ENCODE measurements around the gene ZNF782.
"Not testable (repeated sequence)": the region's sequence is repeated elsewhere in the genome, so short reads cannot be mapped to it uniquely, and the experiment has no call there.

The ZNF782 gene

GRCh38 chr9:96852676-96853075 is 1.6 kb downstream of the ZNF782 start:
- DNase-seq, result no peak

GRCh38 chr9:96844040-96844439 is 10.3 kb downstream of the ZNF782 start:
- DNase-seq, result no peak

DNA sequence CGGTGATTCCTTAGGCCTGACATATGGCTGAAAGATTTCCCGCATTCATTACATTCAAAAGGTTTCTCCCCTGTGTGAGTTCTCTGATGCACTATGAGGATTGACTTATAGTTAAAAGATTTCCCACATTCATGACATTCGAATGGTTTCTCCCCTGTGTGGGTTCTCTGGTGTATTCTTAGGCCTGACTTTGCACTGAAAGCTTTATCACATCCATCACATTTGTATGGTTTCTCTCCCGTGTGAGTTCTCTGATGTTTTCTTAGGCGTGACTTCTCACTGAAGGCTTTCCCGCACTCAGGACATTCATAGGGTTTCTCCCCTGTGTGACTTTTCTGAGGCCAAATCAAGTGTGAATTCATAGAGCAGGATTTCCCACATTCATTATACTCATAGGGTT is 35.8 kb downstream of the ZNF782 start:
- DNase-seq, result no peak

DNA sequence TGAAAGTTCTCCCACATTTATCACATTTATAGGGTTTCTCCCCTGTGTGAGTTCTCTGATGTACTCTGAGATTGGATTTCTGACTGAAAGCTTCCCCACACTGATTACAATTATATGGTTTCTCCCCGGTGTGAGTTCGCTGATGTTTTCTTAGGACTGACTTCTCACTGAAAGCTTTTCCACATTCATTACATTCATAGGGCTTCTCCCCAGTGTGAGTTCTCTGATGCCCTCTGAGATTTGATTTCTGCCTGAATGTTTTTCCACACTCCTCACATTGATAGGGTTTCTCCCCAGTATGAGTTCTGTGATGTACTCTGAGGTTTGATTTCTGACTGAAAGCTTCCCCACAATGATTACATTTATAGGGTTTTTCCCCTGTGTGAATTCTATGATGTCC is 36.3 kb downstream of the ZNF782 start:
- no peak for DNase-seq

DNA sequence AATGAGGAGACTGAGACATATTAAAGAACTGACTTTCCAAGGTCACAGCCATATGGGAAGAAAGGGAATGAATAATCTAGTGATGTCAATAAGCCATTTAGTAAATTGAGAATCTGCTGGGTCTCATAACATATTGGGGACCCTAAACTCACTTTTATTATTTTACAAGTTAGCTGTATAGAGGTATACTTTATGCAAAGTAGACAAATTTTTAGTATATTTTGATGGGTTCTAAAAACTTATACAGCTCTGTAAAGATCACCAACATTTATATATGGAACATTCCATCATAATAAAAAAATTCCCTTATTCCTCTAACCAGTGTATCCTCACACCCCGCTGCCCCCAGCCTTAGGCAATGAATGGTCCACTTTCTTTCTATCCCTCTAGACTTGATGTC is 40.7 kb downstream of the ZNF782 start:
- no peak for DNase-seq

- DNase-seq, result not testable (repeated sequence)
Measured at GRCh38 chr9:96798959-96799358, 55.4 kb downstream of the ZNF782 start.

GRCh38 chr9:96784021-96784420 is 70.3 kb downstream of the ZNF782 start:
- DNase-seq, result no peak

- DNase-seq, result no peak
Measured at GRCh38 chr9:96782235-96782634, 72.1 kb downstream of the ZNF782 start.

DNA sequence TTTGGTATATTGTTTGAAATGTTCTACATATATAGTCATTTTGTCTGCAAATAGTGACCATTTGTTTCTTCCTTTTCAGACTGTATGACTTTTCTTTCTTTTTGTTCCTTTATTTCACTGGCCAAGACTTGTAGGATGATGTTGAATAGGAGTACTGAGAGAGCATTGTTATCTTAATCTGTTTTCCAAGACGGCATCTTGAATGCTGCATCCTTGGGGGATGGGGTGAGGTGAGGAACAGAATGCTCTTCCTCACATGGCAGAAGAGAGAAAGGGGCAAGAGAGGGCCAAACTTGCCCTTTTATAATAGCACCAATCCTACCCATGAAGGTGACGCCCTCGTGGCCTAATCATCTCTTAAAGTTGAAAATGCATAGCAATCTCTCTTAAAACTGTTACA is 72.8 kb downstream of the ZNF782 start:
- DNase-seq, result no peak

- DNase-seq, result no peak
Measured at GRCh38 chr9:96779089-96779488, 75.2 kb downstream of the ZNF782 start.

GRCh38 chr9:96777426-96777864 is 76.9 kb downstream of the ZNF782 start:
- DNase-seq, result no peak

DNA sequence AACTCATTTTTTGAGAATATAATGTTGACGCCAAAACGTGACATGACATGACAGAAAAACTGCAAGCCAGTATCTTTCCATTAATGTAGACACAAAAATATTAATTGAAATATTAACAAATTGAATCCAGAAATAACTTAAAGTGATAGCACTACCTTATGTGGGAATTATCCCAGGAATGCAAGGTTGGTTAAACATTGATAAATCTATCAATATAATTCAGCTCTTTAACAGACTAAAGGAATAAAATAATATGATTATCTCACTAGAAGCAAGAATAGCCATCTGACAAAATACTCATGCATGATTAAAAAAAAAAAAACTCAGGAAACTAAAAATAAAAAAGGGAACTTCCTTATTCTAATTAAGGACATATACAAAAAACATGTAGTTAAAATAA is 83.2 kb downstream of the ZNF782 start:
- no peak for DNase-seq

GRCh38 chr9:96769989-96770388 is 84.3 kb downstream of the ZNF782 start:
- no peak for DNase-seq
